Measurements from ENCODE around the gene EXD2.
A peak's percentile ranks its signal among the peaks of the same experiment; 100 is the strongest.

Gene EXD2

DNA sequence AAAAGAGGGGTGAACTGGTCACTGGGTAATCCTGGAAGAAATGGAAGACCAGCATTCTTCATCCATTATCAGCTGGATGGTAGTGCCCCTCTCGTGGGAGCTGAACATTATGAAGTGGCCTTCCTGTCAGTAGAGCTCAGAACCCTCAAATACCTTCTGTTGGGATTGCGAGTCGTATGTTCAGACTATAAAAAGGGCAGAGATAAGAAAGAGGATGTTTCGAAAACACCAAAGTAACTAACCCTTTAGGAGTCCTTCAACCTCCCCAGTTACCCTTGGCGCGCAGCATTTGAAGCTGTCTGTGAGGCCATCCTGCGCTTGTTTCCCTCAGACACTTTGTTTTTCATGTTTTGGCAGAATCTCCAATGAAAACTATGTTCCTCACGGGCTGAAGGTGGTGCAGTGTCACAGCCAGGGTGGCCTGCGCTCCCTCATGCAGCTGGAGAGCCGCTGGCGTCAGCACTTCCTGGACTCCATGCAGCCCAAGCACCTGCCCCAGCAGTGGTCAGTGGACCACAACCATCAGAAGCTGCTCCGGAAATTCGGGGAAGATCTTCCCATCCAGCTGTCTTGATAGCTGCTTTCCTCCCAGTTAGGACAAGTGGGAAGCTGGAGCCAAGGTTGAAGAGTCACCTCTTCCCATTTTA is 49.4 kb downstream of the EXD2 start:
- Histone ChIP-seq H3K27me3 (ENCODE audit: insufficient read depth, poor library complexity, severe bottlenecking) (no peaks in the 10 kb centered on the region), H3K27ac (replicated peaks) (no peak overlapping the region), H3K4me3 (replicated peaks; ENCODE audit: insufficient read depth, low read length) (no peak overlapping the region)
- TF ChIP-seq SPI1 (IDR thresholded peaks at IDR 0.05; ENCODE audit: borderline replicate concordance, low read depth): no peak
- no peak for TF ChIP-seq GABPA (IDR thresholded peaks at IDR 0.05; ENCODE audit: low read depth)
- no peak for TF ChIP-seq CTCF (IDR thresholded peaks at IDR 0.05; ENCODE audit: insufficient read depth, low read length)
- TF ChIP-seq, protein P1, sequence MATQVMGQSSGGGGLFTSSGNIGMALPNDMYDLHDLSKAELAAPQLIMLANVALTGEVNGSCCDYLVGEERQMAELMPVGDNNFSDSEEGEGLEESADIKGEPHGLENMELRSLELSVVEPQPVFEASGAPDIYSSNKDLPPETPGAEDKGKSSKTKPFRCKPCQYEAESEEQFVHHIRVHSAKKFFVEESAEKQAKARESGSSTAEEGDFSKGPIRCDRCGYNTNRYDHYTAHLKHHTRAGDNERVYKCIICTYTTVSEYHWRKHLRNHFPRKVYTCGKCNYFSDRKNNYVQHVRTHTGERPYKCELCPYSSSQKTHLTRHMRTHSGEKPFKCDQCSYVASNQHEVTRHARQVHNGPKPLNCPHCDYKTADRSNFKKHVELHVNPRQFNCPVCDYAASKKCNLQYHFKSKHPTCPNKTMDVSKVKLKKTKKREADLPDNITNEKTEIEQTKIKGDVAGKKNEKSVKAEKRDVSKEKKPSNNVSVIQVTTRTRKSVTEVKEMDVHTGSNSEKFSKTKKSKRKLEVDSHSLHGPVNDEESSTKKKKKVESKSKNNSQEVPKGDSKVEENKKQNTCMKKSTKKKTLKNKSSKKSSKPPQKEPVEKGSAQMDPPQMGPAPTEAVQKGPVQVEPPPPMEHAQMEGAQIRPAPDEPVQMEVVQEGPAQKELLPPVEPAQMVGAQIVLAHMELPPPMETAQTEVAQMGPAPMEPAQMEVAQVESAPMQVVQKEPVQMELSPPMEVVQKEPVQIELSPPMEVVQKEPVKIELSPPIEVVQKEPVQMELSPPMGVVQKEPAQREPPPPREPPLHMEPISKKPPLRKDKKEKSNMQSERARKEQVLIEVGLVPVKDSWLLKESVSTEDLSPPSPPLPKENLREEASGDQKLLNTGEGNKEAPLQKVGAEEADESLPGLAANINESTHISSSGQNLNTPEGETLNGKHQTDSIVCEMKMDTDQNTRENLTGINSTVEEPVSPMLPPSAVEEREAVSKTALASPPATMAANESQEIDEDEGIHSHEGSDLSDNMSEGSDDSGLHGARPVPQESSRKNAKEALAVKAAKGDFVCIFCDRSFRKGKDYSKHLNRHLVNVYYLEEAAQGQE (IDR thresholded peaks at IDR 0.05; ENCODE audit: insufficient replicate concordance, low read depth): no peak
- no peak for TF ChIP-seq POLR2AphosphoS5 (IDR thresholded peaks at IDR 0.05; ENCODE audit: low read depth)
- DNase-seq (ENCODE audit: low read depth in 1 of 2, low spot score in 1 of 2): no peak

DNA sequence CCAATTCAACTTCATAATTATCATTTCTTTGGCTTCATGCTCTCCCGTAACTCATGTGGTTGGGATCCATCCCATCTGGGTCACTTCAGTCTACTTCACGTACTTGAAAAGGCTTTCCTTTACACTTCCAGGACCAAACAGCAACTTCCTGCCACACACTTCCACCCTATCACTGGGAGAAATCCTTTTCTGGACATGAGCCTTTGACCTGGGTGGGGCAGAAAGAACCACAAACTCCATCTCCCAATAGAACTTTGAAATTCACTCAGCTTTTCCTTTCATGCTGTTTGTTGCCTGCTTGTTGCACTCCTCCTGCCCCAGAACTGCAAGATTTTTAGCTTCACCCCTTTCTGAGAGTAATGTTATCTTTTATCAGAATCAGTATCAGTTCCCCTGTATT is 50.3 kb downstream of the EXD2 start:
- no peak for DNase-seq (ENCODE audit: low read depth in 1 of 2, low spot score in 1 of 2)
- no peaks in the 10 kb centered on the region for H3K27me3 ChIP-seq (ENCODE audit: insufficient read depth, poor library complexity, severe bottlenecking)
- TF ChIP-seq, protein P1 (IDR thresholded peaks at IDR 0.05; ENCODE audit: insufficient replicate concordance, low read depth): no peak
- no peak for TF ChIP-seq SPI1 (IDR thresholded peaks at IDR 0.05; ENCODE audit: borderline replicate concordance, low read depth)
- no peak for TF ChIP-seq POLR2AphosphoS5 (IDR thresholded peaks at IDR 0.05; ENCODE audit: low read depth)
- TF ChIP-seq CTCF (IDR thresholded peaks at IDR 0.05; ENCODE audit: insufficient read depth, low read length): no peak
- TF ChIP-seq GABPA (IDR thresholded peaks at IDR 0.05; ENCODE audit: low read depth): no peak

GRCh38 chr14:69242311-69243224 is 51.3 kb downstream of the EXD2 start:
- Histone ChIP-seq H3K27me3 (ENCODE audit: insufficient read depth, poor library complexity, severe bottlenecking) (no peaks in the 10 kb centered on the region), H3K27ac (replicated peaks) (no peak overlapping the region)
- TF ChIP-seq POLR2AphosphoS5 (IDR thresholded peaks at IDR 0.05; ENCODE audit: low read depth): no peak
- no peak for TF ChIP-seq CTCF (IDR thresholded peaks at IDR 0.05; ENCODE audit: insufficient read depth, low read length)
- TF ChIP-seq SPI1 (IDR thresholded peaks at IDR 0.05; ENCODE audit: borderline replicate concordance, low read depth): no peak
- TF ChIP-seq, protein P1 (IDR thresholded peaks at IDR 0.05; ENCODE audit: insufficient replicate concordance, low read depth): no peak
- no peak for TF ChIP-seq GABPA (IDR thresholded peaks at IDR 0.05; ENCODE audit: low read depth)

More for the DNA sequence above, 50.3 kb downstream of the EXD2 start:
- H3K27ac ChIP-seq (replicated peaks): no peak overlapping the region
- H3K4me3 ChIP-seq (replicated peaks; ENCODE audit: insufficient read depth, low read length): no peak overlapping the region

More at GRCh38 chr14:69242311-69243224, 51.3 kb downstream of the EXD2 start:
- no peak overlapping the region for H3K4me3 ChIP-seq (replicated peaks; ENCODE audit: insufficient read depth, low read length)
- peak in 1 of 2 experiments; percentile 25 for DNase-seq (ENCODE audit: low read depth in 1 of 2, low spot score in 1 of 2)
